Smooth muscle cell (in vitro differentiated cells): ENCODE measurements around the gene BEGAIN. TPM values are rescaled to one million over a fixed set of nuclear protein-coding genes. Genes with fewer than 3 reads are reported as not detected.

Experiments used
- DNase-seq: peaks from one replicate; lab custom pipeline; 2025; ENCODE audit not compliant: unreplicated experiment; lab: John Stamatoyannopoulos, UW
- H2AFZ ChIP-seq: fragments of 200-600 bp; sonication (generic); 2 replicates; pipeline ENCODE4 v1.6.0; 2016; ENCODE audit warnings: antibody characterized with exemption, low read depth, mild to moderate bottlenecking
- H3F3A ChIP-seq: fragments of 200-600 bp; sonication (generic); 2 replicates; pipeline ENCODE4 v1.6.0; 2017; ENCODE audit warnings: antibody characterized with exemption, low read depth
- H3K27ac ChIP-seq: fragments of 200-600 bp; sonication (generic); 2 replicates; pipeline ENCODE4 v1.5.1; 2016; ENCODE audit warnings: low read depth, mild to moderate bottlenecking
- H3K27me3 ChIP-seq: fragments of 200-600 bp; sonication (generic); 2 replicates; pipeline ENCODE4 v1.6.1; 2016; ENCODE audit warnings: low read depth, mild to moderate bottlenecking
- H3K36me3 ChIP-seq: fragments of 200-600 bp; sonication (generic); 2 replicates; pipeline ENCODE4 v1.5.1; 2016; ENCODE audit warnings: low read depth
- H3K4me1 ChIP-seq: fragments of 200-600 bp; sonication (generic); 2 replicates; pipeline ENCODE4 v1.5.1; 2016; ENCODE audit warnings: low read depth
- H3K4me2 ChIP-seq: fragments of 200-600 bp; sonication (generic); 2 replicates; pipeline ENCODE4 v1.6.0; 2016; ENCODE audit warnings: mild to moderate bottlenecking
- H3K4me3 ChIP-seq: fragments of 200-600 bp; sonication (generic); 2 replicates; pipeline ENCODE4 v1.5.1; 2016; ENCODE audit warnings: mild to moderate bottlenecking
- H3K79me2 ChIP-seq: fragments of 200-600 bp; sonication (generic); 2 replicates; pipeline ENCODE4 v1.6.0; 2016; ENCODE audit warnings: low read depth, mild to moderate bottlenecking
- H3K9ac ChIP-seq: fragments of 200-600 bp; sonication (generic); 2 replicates; pipeline ENCODE4 v1.6.0; 2016; ENCODE audit warnings: low read depth
- H3K9me3 ChIP-seq: fragments of 200-600 bp; sonication (generic); replicated peaks from 2 replicates; pipeline ENCODE4 v1.5.1; 2016; ENCODE audit warnings: low read depth
- H4K20me1 ChIP-seq: fragments of 200-600 bp; sonication (generic); 2 replicates; pipeline ENCODE4 v1.6.0; 2016; ENCODE audit warnings: low read depth
- WGBS: methylation state at CpG from one replicate; pipeline ENCODE4 v1.1.7; 2016; ENCODE audit warnings: low lambda C conversion rate; 5-methylcytosine and 5-hydroxymethylcytosine counted together
- polyA plus RNA-seq: library from polyadenylated mRNA; unstranded; fragments of >200 nt; fragmentation: Nextera tagmentation; extraction: Ambion mirVana; gene quantifications from 2 replicates; pipeline ENCODE4 v1.2.1, GENCODE V29; 2016
- total RNA-seq: library from RNA; depleted of rRNA; stranded (reverse); fragments of >200 nt; gene quantifications from 2 replicates; pipeline ENCODE4 v1.2.3, GENCODE V29; 2014
- TF ChIP-seq, protein P1 (sequence below): fragments of 200-600 bp; sonication (generic); IDR thresholded peaks from 2 replicates; pipeline ENCODE4 v1.5.1; 2017; ENCODE audit warnings: borderline replicate concordance, mild to moderate bottlenecking, antibody characterized with exemption; ENCODE audit not compliant: insufficient read depth, poor library complexity, severe bottlenecking

Gene BEGAIN
- total and polyA plus RNA-seq, 2 experiments from 2014 or later: 4.7 to 11.7 TPM

DNA sequence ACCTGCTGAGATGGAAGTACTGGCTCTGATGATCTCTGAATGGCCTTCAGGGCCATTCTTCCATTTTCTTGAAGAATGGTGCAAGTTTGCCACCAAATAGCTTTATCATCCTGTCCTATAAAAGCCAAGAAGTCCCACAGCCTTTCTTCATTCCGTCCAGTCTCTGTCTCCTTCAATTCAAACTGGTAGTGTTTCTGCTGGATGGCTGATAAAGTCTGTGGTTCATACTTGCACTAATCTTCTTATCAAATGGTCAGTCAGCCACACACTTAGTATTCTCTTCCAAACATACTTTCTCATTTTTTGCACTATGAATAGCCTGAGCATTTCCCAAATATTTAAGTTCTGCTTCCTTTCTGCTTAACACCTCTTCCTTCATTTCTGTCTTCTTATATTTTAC is 39.4 kb upstream of the BEGAIN start:
- TF ChIP-seq, protein P1, sequence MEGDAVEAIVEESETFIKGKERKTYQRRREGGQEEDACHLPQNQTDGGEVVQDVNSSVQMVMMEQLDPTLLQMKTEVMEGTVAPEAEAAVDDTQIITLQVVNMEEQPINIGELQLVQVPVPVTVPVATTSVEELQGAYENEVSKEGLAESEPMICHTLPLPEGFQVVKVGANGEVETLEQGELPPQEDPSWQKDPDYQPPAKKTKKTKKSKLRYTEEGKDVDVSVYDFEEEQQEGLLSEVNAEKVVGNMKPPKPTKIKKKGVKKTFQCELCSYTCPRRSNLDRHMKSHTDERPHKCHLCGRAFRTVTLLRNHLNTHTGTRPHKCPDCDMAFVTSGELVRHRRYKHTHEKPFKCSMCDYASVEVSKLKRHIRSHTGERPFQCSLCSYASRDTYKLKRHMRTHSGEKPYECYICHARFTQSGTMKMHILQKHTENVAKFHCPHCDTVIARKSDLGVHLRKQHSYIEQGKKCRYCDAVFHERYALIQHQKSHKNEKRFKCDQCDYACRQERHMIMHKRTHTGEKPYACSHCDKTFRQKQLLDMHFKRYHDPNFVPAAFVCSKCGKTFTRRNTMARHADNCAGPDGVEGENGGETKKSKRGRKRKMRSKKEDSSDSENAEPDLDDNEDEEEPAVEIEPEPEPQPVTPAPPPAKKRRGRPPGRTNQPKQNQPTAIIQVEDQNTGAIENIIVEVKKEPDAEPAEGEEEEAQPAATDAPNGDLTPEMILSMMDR: no peak
- DNase-seq: no peak
- no peaks in the 10 kb centered on the region for H3K9me3 ChIP-seq
- no peak overlapping the region for H3K4me2 ChIP-seq
- H3F3A ChIP-seq: no peaks in the 10 kb centered on the region
- no peak overlapping the region for H2AFZ ChIP-seq
- no peaks in the 10 kb centered on the region for H3K79me2 ChIP-seq
- H3K4me3 ChIP-seq: no peak overlapping the region
- no peaks in the 10 kb centered on the region for H3K4me1 ChIP-seq
- no peaks in the 10 kb centered on the region for H3K36me3 ChIP-seq
- H3K27me3 ChIP-seq: peaks cover 5% of the 10 kb centered on the region
- H4K20me1 ChIP-seq: no peaks in the 10 kb centered on the region
- H3K9ac ChIP-seq: no peak overlapping the region
- no peak overlapping the region for H3K27ac ChIP-seq
- 67% methylated on average over 1 of the region's 1 CpG for WGBS

DNA sequence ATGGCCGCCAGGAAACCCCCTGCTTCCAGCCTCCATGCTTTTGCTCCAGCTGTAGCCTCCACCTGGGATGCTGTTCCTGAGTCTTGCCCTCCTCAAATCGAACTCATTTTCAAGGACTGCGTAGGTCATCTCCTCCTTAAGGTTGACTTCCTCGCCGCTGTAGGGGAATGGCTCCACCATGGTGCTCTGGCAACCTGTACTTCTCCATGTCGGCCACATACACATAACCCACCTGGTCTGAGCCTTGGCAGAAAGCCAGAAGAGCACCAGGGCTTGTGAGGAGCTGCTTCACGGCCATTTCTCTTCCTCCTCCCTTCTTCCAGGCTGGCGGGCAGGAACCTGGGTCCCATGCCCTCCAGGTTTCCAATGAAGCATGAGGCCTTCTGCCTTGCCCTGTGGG is 36.7 kb upstream of the BEGAIN start:
- Histone ChIP-seq H3K79me2 (no peaks in the 10 kb centered on the region), H3K4me3 (no peak overlapping the region), H3K9ac (no peak overlapping the region), H3F3A (no peaks in the 10 kb centered on the region), H3K4me2 (no peak overlapping the region), H3K27ac (no peak overlapping the region), H3K4me1 (no peaks in the 10 kb centered on the region), H3K27me3 (peaks cover 5% of the 10 kb centered on the region), H3K36me3 (no peaks in the 10 kb centered on the region), H4K20me1 (no peaks in the 10 kb centered on the region), H2AFZ (no peak overlapping the region), H3K9me3 (no peaks in the 10 kb centered on the region)
- TF ChIP-seq, protein P1: no peak
- 93% methylated on average over 8 of the region's 8 CpGs for WGBS
- DNase-seq: no peak

DNA sequence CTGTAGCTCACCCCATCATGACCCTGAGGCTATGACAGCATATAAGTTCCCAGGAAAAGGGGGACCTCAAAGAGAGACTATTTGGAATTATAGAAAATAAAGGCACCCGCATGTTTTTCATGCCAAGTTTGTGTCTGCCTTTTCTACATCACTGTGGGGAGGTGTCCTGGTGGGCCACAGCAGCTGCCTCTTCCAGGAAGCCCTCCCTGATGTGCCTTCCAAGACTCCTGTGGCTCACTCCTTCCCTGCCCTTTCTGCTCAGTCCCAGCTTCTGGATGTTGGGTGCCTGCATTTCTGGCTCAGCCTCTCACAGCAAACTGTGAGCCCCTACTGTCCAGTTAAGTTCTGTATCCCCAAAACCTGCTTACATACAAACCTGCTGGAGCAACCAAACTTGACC is 36.3 kb upstream of the BEGAIN start:
- Histone ChIP-seq H2AFZ (no peak overlapping the region), H3K9ac (no peak overlapping the region), H3K4me2 (no peak overlapping the region), H3K4me1 (no peaks in the 10 kb centered on the region), H4K20me1 (no peaks in the 10 kb centered on the region), H3K36me3 (no peaks in the 10 kb centered on the region), H3K4me3 (no peak overlapping the region), H3K27ac (no peak overlapping the region), H3K79me2 (no peaks in the 10 kb centered on the region), H3F3A (no peaks in the 10 kb centered on the region), H3K9me3 (no peaks in the 10 kb centered on the region), H3K27me3 (peaks cover 5% of the 10 kb centered on the region)
- no peak for DNase-seq
- 88% methylated on average over 1 of the region's 1 CpG for WGBS
- TF ChIP-seq, protein P1: no peak

DNA sequence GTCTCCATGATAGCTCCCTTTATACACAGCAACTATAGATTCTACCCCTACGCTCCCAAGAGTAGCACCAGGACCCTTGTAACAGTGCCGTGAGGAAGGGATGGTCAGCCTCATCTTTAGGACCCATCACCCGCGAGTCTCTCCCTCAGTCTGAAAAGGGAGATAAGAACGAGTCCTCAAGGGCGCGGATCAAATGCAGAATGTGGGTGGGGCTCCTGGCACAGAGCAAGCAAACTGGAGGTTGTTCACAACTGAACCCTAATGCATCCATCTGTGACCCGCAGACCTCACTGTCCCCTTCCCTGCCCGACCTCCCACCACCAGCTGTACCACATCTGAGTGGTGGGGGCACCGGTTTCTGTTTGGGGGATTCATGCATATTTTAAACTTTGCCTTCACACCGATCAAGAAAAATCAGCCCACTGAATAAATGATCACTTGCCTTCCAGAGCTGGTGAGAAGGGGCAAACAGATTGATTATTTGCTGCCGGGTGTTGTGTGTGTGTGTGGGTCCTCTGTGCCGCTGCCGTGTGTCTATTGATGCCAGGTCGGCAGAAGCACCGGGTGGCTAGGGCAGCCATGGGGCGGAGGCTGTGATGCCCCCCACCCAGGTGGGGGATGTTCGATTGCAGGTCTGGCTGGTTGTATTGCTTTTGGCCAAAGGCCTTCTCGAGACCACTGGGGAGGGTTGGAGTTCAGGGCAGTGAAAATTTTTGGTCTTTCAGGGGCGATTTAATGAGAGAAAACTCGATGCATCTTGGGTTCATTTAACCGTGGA is 35.7 kb upstream of the BEGAIN start:
- TF ChIP-seq, protein P1: no peak
- H3K9ac ChIP-seq: no peak overlapping the region
- H4K20me1 ChIP-seq: no peaks in the 10 kb centered on the region
- no peak overlapping the region for H3K4me2 ChIP-seq
- no peak for DNase-seq
- no peak overlapping the region for H3K27ac ChIP-seq
- peaks cover 5% of the 10 kb centered on the region for H3K27me3 ChIP-seq
- no peaks in the 10 kb centered on the region for H3K79me2 ChIP-seq
- H3F3A ChIP-seq: no peaks in the 10 kb centered on the region
- no peaks in the 10 kb centered on the region for H3K36me3 ChIP-seq
- no peaks in the 10 kb centered on the region for H3K9me3 ChIP-seq
- H3K4me1 ChIP-seq: no peaks in the 10 kb centered on the region
- no peak overlapping the region for H3K4me3 ChIP-seq
- WGBS: 89% methylated on average over 22 of the region's 22 CpGs
- no peak overlapping the region for H2AFZ ChIP-seq
